Muscle layer of colon (tissue), 2 donors: ENCODE results near the gene PRKG1.
A peak's percentile ranks its signal among the peaks of the same experiment; 100 is the strongest.

Experiments used
- H3K27ac ChIP-seq: one replicate; pipeline ENCODE4 v1.7.0; 2013; ENCODE audit warnings: low read depth, mild to moderate bottlenecking, low read length, moderate library complexity
- H3K27me3 ChIP-seq, 2 donors: one replicate each; pipeline ENCODE4 v1.7.0; 2013; ENCODE audit warnings: low read length in 2 of 2, mild to moderate bottlenecking in 2 of 2; ENCODE audit not compliant: insufficient read depth in 2 of 2, control insufficient read depth in 1 of 2
- H3K36me3 ChIP-seq: one replicate; pipeline ENCODE4 v1.7.0; 2013; ENCODE audit warnings: mild to moderate bottlenecking, low read length; ENCODE audit not compliant: insufficient read depth
- H3K4me1 ChIP-seq: one replicate; pipeline ENCODE4 v1.7.0; 2013; ENCODE audit warnings: mild to moderate bottlenecking, low read length; ENCODE audit not compliant: insufficient read depth
- H3K4me3 ChIP-seq, 2 donors: one replicate each; pipeline ENCODE4 v1.7.0; 2013; ENCODE audit warnings: low read length in 2 of 2, low read depth in 1 of 2, mild to moderate bottlenecking in 1 of 2, moderate library complexity in 1 of 2
- H3K9ac ChIP-seq: one replicate; pipeline ENCODE4 v1.7.0; 2013; ENCODE audit warnings: low read length
- H3K9me3 ChIP-seq: one replicate; pipeline ENCODE4 v1.7.0; 2013; ENCODE audit warnings: mild to moderate bottlenecking, low read length
- donor health status: abdominal sarcoma.
- donor health status: Adenocarcinoma of cecum.

PRKG1 gene

GRCh38 chr10:51399840-51400239, 325.6 kb downstream of the PRKG1 start:
- no peaks in the 10 kb centered on the region for H3K9me3 ChIP-seq
- no peaks in the 10 kb centered on the region for H3K27me3 ChIP-seq
- H3K27ac ChIP-seq = no peak overlapping the region
- H3K4me3 ChIP-seq = no peak overlapping the region
- no peak overlapping the region for H3K9ac ChIP-seq
- peaks cover 10% of the 10 kb centered on the region for H3K4me1 ChIP-seq
- no peaks in the 10 kb centered on the region for H3K36me3 ChIP-seq

- peaks cover 15% of the 10 kb centered on the region for H3K4me1 ChIP-seq
- no peak overlapping the region for H3K9ac ChIP-seq
- H3K27ac ChIP-seq = peak overlapping the region; percentile 14
These were observed 326.3 kb downstream of the PRKG1 start for GRCh38 chr10:51400392-51401096.

DNA sequence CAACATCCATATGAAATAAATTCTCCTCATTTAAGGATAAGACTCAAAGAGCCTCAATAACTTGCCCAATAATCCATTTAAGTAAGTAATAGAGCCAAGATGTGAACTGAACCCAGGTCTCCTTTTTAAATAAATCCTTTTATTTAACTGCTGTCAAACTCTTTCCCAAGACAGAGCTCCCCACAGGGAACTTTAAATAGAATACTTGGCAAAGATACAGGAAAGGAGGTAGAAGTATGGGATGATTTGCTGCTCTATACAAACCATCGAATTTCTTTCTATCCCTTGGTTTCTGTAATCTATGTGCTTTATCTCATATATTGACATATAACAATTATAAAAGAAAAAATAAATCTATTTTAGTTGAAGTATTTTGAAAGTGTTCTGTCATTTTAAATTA, 329.2 kb downstream of the PRKG1 start:
- Histone ChIP-seq H3K36me3 (no peaks in the 10 kb centered on the region), H3K9ac (no peak overlapping the region), H3K27ac (no peak overlapping the region), H3K9me3 (no peaks in the 10 kb centered on the region), H3K4me3 (no peak overlapping the region), H3K27me3 (no peaks in the 10 kb centered on the region), H3K4me1 (peaks cover 13% of the 10 kb centered on the region)

More at GRCh38 chr10:51400392-51401096, 326.3 kb downstream of the PRKG1 start:
- no peaks in the 10 kb centered on the region for H3K9me3 ChIP-seq
- no peaks in the 10 kb centered on the region for H3K36me3 ChIP-seq
- no peak overlapping the region for H3K4me3 ChIP-seq
- H3K27me3 ChIP-seq = no peaks in the 10 kb centered on the region

GRCh38 chr10:51405580-51406351, 331.5 kb downstream of the PRKG1 start:
- no peak overlapping the region for H3K27ac ChIP-seq

DNA sequence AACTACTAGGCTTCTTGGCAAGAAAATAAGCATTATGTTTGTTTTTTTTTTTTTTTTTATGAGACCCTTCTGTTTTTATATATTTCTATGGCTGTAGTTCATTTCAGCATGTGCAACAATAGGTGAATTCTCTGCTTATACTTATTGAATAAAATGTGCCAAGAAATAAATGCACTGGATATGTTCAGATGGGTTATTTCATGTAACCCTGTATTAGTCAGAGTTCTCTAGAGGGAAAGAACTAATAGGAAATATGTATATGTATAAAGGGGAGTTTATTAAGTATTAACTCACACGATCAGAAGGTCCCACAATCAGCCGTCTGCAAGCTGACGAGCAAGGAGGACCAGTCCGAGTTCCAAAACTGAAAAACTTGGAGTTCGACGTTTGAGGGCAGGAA, 332.3 kb downstream of the PRKG1 start:
- H3K4me3 ChIP-seq = no peak overlapping the region
- H3K36me3 ChIP-seq = no peaks in the 10 kb centered on the region
- H3K9me3 ChIP-seq = no peaks in the 10 kb centered on the region
- H3K27me3 ChIP-seq = no peaks in the 10 kb centered on the region
- H3K4me1 ChIP-seq = peaks cover 13% of the 10 kb centered on the region
- H3K9ac ChIP-seq = no peak overlapping the region
- H3K27ac ChIP-seq = no peak overlapping the region

More at GRCh38 chr10:51405580-51406351, 331.5 kb downstream of the PRKG1 start:
- Histone ChIP-seq H3K9me3 (no peaks in the 10 kb centered on the region), H3K9ac (no peak overlapping the region), H3K27me3 (no peaks in the 10 kb centered on the region), H3K36me3 (no peaks in the 10 kb centered on the region), H3K4me1 (peaks cover 13% of the 10 kb centered on the region), H3K4me3 (no peak overlapping the region)

DNA sequence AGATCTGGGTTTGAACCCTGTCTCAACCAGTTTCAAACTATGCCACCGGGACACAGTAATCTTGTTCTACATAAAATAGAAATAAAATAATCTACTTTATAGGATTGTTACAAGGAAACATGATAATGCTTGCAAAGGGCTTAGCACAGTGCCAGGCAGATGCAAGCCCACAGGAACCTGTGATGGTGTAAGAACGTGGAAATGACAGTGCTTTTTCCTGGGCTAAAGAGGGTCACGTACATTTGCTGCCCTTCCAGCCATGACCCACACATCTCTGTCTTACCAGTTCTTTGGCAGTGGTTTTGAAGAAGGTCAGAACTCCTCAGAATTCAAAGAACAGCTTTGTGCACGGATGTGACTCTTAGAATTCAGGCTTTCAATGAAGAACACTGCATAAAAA, 342.2 kb downstream of the PRKG1 start:
- no peaks in the 10 kb centered on the region for H3K36me3 ChIP-seq
- no peak overlapping the region for H3K27ac ChIP-seq
- no peaks in the 10 kb centered on the region for H3K9me3 ChIP-seq
- H3K9ac ChIP-seq = no peak overlapping the region
- H3K27me3 ChIP-seq = no peaks in the 10 kb centered on the region
- no peak overlapping the region for H3K4me3 ChIP-seq
- H3K4me1 ChIP-seq = peaks cover under 1% of the 10 kb centered on the region

DNA sequence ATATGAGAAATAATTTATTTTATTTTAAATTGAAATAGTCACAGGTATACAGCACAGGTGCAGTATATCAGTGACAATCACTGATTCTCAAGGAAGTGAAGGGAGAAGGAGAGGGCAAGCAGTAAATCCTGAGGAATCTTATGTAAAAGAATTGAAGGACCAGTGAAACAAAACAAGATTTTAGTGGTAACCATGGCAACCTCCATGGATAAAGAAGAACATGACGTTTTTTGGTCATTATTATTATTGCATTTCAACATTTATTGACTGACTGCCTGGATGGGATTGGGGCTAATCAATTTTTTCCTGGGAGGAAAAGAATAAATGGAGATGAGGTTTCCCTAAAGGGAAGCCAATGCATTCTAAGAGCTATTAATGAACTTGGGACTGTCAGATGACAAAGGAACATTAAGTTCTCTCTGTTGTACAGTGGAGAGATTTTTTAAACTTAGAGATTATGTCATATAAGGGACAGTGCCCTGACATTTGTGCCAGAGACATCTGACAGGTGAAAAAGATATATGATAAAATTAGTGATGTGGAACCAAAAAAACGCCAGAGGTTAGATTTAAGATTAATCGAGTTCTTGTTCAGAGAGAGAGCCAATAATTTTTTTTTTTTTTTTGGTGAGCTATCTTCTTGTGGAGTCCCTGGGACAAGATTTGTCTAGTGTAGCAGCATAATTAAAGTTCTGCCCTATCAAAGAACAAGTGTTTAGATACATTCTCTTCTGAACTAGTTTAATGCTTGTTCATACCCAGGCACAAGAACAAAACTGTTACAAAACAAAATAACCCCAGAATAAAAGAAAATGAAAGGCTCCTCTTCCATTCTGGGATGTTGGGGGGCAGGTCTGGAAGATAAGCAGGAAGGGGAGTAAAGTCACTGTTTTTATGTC, 345.2 kb downstream of the PRKG1 start:
- H3K9me3 ChIP-seq = no peaks in the 10 kb centered on the region
- peaks cover 10% of the 10 kb centered on the region for H3K4me1 ChIP-seq
- no peaks in the 10 kb centered on the region for H3K36me3 ChIP-seq
- H3K9ac ChIP-seq = no peak overlapping the region
- H3K4me3 ChIP-seq = no peak overlapping the region
- H3K27ac ChIP-seq = no peak overlapping the region
- H3K27me3 ChIP-seq = no peaks in the 10 kb centered on the region

DNA sequence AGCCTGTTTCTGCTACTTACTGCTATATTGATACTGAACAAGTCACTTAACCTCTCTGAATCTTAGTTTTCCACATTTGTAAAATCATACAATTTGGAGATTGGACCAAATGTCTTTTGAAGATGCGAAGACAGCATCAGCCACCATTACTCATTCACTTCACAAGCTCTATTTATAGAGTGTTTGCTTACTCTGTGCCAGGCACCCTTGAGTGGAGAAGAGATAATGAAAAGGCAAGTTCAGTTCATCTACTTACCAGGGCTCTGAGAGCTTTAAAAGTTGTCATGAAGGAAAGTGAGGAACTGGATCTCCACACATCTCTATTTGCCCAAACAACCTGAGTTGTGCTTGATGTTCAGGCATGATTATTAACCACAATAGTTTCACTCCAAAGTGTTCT, 347.6 kb downstream of the PRKG1 start:
- no peak overlapping the region for H3K4me3 ChIP-seq
- no peaks in the 10 kb centered on the region for H3K27me3 ChIP-seq
- no peak overlapping the region for H3K27ac ChIP-seq
- H3K9ac ChIP-seq = no peak overlapping the region
- H3K36me3 ChIP-seq = no peaks in the 10 kb centered on the region
- peaks cover 10% of the 10 kb centered on the region for H3K4me1 ChIP-seq
- no peaks in the 10 kb centered on the region for H3K9me3 ChIP-seq

DNA sequence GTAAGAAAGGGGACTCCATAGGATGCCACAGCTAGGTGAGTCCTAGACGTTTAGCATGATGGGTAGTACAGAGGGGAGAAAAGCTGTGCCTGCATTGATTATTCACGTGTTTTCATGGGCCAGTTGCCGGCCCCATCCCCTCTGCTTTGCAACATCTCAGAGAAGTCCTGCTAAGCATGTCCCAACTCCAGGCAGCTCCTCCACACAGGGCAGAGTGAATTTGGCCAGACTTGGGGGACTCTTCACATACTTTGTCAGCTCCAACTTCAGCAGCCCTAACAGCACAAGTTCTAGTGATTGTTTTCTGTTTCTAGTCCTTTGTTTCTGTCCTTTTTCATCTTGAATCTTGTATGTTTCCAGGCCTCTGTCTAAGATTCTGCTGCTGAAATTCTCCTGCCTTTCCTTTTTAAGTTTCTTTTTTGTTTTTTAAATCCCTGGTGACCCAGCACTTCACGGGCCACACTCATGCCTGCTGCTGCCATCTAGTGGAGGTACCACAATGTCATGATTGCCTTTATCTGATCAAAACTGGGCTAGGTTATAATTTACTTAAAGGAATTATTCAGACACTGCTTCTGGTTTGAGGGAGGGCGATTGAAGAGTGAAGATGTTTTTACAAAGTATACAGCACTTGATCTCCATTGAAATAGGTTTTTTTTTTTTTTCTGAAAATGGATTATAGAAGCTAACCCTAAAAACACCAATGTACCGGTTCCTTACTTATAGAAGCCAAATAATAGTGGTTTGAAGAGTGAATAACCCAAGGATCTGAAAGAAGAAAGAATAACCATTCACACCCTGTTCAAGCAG, 348.2 kb downstream of the PRKG1 start:
- H3K27ac ChIP-seq = peak overlapping the region; percentile 58
- no peaks in the 10 kb centered on the region for H3K36me3 ChIP-seq
- peaks cover 10% of the 10 kb centered on the region for H3K4me1 ChIP-seq
- no peak overlapping the region for H3K9ac ChIP-seq
- H3K4me3 ChIP-seq = no peak overlapping the region
- H3K9me3 ChIP-seq = no peaks in the 10 kb centered on the region
- no peaks in the 10 kb centered on the region for H3K27me3 ChIP-seq

GRCh38 chr10:51423121-51423452, 348.8 kb downstream of the PRKG1 start:
- H3K9ac ChIP-seq = no peak overlapping the region
- H3K9me3 ChIP-seq = no peaks in the 10 kb centered on the region
- H3K4me3 ChIP-seq = no peak overlapping the region
- no peaks in the 10 kb centered on the region for H3K27me3 ChIP-seq
- peaks cover 10% of the 10 kb centered on the region for H3K4me1 ChIP-seq
- no peaks in the 10 kb centered on the region for H3K36me3 ChIP-seq
- no peak overlapping the region for H3K27ac ChIP-seq

DNA sequence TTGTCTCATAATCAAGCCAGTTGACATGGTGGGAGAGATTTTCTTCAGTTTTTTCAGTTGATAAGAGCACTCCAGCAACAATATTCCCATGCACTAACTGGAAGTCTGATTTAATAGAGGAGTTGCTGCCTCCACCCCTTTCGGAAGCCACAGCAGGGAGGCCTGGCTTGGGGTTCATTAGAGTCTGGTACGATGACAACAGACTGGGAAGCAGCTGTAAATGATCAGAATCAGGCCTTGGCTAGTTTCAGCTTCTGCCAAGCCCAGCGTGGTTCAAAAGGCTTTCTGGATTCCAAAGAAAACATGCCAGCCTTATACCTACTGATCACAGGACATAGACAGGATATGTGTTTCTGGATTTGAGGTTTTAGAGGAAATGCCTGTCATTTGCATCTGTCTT, 351.1 kb downstream of the PRKG1 start:
- no peak overlapping the region for H3K27ac ChIP-seq
- H3K4me1 ChIP-seq = peaks cover 10% of the 10 kb centered on the region
- no peaks in the 10 kb centered on the region for H3K27me3 ChIP-seq
- no peaks in the 10 kb centered on the region for H3K36me3 ChIP-seq
- H3K9ac ChIP-seq = no peak overlapping the region
- H3K9me3 ChIP-seq = no peaks in the 10 kb centered on the region
- no peak overlapping the region for H3K4me3 ChIP-seq
